HG02938 (cell line): ENCODE results near the gene SHF.

Source experiments
- ATAC-seq: cut with Tn5 transposase; IDR thresholded peaks from one replicate; pipeline ENCODE4 v1.9.1; 2021; ENCODE audit warnings: mild to moderate bottlenecking, moderate library complexity; ENCODE audit not compliant: unreplicated experiment

SHF gene

DNA sequence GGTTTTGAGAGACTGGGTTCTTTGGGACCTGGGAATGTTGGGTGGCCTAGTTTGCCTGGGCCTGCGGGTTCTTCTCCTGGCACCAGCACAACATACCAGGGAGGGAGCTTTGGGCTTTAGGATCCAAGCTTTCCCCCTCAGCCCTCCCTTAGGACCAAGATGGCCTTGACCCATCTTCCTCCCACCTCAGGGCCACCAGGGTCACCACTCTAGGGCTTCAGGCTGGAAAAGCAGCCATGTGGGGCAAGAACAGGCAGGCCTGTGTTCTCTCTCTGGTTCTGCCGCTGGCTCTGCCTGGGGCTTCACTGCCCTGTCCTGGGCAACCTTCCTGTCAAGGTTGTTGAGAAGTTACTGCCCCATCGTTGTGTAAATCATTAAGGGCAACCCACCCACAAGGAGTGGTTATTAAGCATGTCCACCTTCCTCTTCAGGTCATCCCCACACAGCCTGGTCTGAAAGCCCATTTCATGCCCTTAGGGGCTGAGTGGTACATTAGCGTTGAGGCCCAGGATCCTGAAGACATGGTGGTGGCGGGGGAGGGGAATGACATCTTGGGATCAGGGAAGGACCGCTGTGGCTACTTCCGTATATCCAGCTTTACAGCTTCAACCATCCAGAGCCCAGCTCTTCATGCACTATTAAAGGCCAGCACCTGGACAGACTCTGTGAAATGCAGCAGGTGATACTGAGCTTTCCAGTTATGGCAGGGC is 57.3 kb downstream of the SHF start:
- ATAC-seq, result no peak

GRCh38 chr15:45129651-45130129 is 58.1 kb downstream of the SHF start, which contains the start of the genes DUOX1 and DUOXA1:
Gene DUOX1 (plus strand): TSS chr15:45129994. CDS start chr15:45131967, 1,973 bp downstream.
Gene DUOXA1 (minus strand): TSS chr15:45129879. CDS start chr15:45123014, 6,865 bp downstream.
- ATAC-seq, result no peak

- no peak for ATAC-seq
Observed at GRCh38 chr15:45128971-45129639, 58.7 kb downstream of the SHF start.

GRCh38 chr15:45126535-45127158 is 61.1 kb downstream of the SHF start:
- ATAC-seq, result no peak

DNA sequence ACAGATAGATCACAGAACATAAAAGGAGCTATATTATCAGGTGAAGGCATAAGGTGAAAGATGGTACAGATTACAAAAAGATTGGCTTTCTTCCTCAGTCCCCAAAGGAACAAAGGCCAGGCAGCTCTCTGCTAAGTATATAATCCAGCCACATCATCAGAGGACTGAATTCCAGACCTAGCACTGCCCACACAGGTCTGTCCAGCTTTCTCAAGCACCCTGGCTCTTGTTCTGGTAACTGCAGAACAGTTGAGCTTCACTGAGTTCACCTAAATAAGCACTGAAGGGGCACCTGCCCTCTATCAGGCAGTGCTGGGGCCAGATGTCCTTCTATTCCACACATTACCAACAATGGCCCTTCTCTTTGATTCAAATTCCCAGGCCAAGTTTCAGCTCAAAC is 64.4 kb downstream of the SHF start:
- no peak for ATAC-seq

GRCh38 chr15:45122719-45123118 is 65.0 kb downstream of the SHF start:
- ATAC-seq, result no peak

DNA sequence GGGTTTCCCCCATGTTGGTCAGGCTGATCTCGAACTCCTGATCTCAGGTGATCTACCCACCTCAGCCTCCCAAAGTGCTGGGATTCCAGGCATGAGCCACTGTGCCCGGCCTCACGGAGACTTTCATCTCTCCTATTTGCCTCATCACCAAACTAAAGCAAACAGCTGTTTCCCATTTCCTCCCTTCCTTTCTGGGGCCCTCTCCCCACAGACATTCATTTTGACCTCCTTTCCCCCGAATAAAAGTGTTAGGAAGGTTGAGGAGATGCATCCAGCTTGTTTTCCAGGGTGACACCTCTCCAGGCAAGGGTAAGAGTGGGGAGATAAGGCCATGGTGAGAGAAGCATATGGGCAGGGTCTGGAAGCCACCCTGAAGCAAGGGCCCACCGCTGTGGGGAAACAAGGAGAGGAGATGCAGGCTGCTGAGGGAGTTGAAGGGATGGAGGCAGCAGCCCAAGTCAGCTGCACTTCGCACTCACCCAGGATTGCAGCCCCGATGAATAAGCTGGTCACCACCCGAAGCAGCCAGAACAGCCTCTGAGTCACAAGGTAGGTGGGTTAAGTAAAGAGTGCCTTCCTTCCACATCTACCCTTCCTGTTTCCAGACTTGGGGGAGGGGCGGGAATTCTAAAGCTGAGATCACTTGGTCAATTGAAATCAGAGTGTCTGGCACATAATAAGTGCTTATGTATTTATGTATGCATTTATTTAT is 65.9 kb downstream of the SHF start:
- no peak for ATAC-seq

DNA sequence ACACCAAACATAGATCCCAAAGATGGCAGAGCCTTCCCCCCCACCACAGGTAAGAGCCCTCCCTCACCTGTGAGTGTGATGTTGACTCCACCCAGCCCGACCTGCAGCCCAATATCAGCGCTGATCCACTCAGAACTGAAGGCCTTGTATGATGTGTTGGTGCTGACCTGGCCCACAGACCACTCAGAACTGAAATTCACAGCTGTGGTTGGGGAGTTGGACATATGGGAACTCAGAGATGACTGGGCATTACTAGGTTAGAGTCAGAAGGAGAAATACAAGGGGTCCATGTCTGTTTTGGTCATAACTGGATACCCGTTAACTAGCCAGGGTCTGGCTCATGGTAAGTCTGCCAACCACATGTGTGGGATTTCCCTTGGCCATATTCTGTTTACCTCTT is 66.7 kb downstream of the SHF start:
- no peak for ATAC-seq

- ATAC-seq, result no peak
Observed at GRCh38 chr15:45120081-45120972, 67.4 kb downstream of the SHF start.

GRCh38 chr15:45118996-45119395 is 68.8 kb downstream of the SHF start:
- ATAC-seq, result no peak

DNA sequence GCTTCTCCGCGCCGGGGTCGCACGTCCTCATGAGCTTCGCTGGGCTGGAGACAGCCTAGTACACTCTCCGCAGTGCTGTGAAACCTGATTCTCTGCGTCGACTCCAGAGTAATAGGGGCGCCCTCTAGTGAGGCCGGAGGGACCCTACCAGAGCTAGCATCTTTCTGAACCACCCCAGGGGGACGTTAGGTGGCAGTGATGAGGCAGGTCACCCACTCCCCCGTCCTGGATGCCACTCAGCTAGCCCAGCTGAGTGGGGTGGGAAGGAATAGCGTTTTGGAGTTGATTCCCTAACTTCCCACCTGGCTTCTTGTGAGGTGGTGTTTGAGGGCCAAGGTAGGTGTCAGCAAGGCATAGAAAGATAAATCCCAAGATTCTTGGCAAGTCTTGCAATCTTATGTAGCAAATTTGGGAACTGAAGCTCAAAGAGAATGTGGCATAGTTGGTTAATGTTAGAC is 69.6 kb downstream of the SHF start:
- peak; percentile 94 for ATAC-seq

DNA sequence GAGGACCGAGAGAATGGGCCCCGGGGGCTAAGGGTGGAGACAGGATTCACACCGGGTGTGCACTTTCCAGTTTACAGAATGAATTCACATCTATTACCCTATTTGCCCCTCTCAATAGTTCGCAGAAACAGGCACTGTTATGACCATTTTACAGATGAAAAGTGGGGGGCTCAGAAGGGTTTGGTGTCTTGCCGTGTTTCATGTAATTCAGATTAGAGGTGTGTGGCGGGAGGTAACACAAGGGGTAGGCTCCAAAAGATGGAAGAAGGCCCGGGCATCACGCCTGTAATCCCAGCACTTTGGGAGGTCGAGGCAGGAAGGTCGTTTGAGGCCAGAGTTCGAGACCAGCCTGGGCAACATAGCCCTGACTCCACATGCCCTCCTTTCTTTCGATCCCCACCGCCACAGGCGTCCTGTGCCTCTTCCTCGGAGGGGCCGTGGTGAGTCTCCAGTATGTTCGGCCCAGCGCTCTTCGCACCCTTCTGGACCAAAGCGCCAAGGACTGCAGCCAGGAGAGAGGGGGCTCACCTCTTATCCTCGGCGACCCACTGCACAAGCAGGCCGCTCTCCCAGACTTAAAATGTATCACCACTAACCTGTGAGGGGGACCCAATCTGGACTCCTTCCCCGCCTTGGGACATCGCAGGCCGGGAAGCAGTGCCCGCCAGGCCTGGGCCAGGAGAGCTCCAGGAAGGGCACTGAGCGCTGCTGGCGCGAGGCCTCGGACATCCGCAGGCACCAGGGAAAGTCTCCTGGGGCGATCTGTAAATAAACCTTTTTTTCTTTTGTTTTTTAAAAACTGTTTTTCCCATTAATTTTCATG is 70.2 kb downstream of the SHF start:
- ATAC-seq, result no peak
